HepG2 (cell line): ENCODE data around the gene RAB29. TPM values are rescaled to one million over a fixed set of nuclear protein-coding genes. Genes with fewer than 3 reads are reported as not detected.
A peak's percentile ranks its signal among the peaks of the same experiment; 100 is the strongest.

Experiments
- ATF1 ChIP-seq: IDR thresholded peaks from 2 replicates; pipeline ENCODE4 v1.6.1; 2016; ENCODE audit warnings: mild to moderate bottlenecking, control low read depth
- FOXC1 ChIP-seq: sonication (generic); formaldehyde crosslinking; IDR thresholded peaks from 2 replicates; pipeline ENCODE4 v1.8.0; 2022; ENCODE audit warnings: mild to moderate bottlenecking, missing genetic modification reagents, borderline replicate concordance
- HOXD1 ChIP-seq: sonication (generic); formaldehyde crosslinking; IDR thresholded peaks from 2 replicates; pipeline ENCODE4 v1.5.0; 2020; ENCODE audit warnings: missing genetic modification reagents
- MED8 ChIP-seq: sonication (generic); formaldehyde crosslinking; IDR thresholded peaks from 2 replicates; pipeline ENCODE4 v1.8.1; 2023; ENCODE audit warnings: mild to moderate bottlenecking, missing genetic modification reagents; ENCODE audit not compliant: insufficient replicate concordance
- NCOA2 ChIP-seq: sonication (generic); formaldehyde crosslinking; IDR thresholded peaks from 2 replicates; pipeline ENCODE4 v1.8.0; 2022; ENCODE audit warnings: inconsistent platforms
- ZNF3 ChIP-seq: IDR thresholded peaks from 2 replicates; pipeline ENCODE4 v1.7.0; 2017; ENCODE audit warnings: inconsistent platforms
- ZNF577 ChIP-seq: sonication (generic); formaldehyde crosslinking; IDR thresholded peaks from 2 replicates; pipeline ENCODE4 v1.4.0; 2020; ENCODE audit warnings: mild to moderate bottlenecking, low read depth, missing genetic modification reagents, borderline replicate concordance
- ZNF746 ChIP-seq: sonication (generic); formaldehyde crosslinking; IDR thresholded peaks from 2 replicates; pipeline ENCODE4 v1.8.0; 2022; ENCODE audit warnings: mild to moderate bottlenecking, missing genetic modification reagents
- polyA plus RNA-seq, 8 experiments: library from polyadenylated mRNA; depleted of rRNA in 3 of 8; stranded (reverse) in 7 of 8; unstranded in 1 of 8; fragments of >200 nt; fragmentation: Illumina TruSeq in 4 of 8; extraction: Trizol in 4 of 8; gene quantifications; 2 replicates each; pipeline versions ENCODE4 v1.2.1 to v1.2.3, GENCODE V29; 2011 to 2016; ENCODE audit warnings: low read depth in 4 of 8, missing spikeins in 1 of 8, mixed read lengths in 1 of 8; ENCODE audit not compliant: insufficient read depth in 1 of 8
- total RNA-seq, 5 experiments: library from RNA; depleted of rRNA; stranded (reverse); fragments of >200 nt; fragmentation: Illumina TruSeq; extraction: Trizol; gene quantifications; 2 replicates each; pipeline ENCODE4 v1.2.3, GENCODE V29; 2016; ENCODE audit warnings: low read depth in 1 of 5
- TF ChIP-seq, protein P1 (sequence below): IDR thresholded peaks from 2 replicates; pipeline ENCODE4 v1.6.1; 2016; ENCODE audit warnings: low read depth, missing genetic modification reagents, missing compliant biosample characterization
- TF ChIP-seq, protein P2 (sequence below): sonication (generic); formaldehyde crosslinking; IDR thresholded peaks from 2 replicates; pipeline ENCODE4 v1.8.1; 2023; ENCODE audit warnings: mild to moderate bottlenecking, moderate library complexity, missing genetic modification reagents
- TF ChIP-seq, protein P3 (sequence below): IDR thresholded peaks from 2 replicates; pipeline ENCODE4 v1.6.1; 2016; ENCODE audit warnings: missing compliant biosample characterization, missing genetic modification reagents, borderline replicate concordance
- TF ChIP-seq, protein P4 (sequence below): sonication (generic); formaldehyde crosslinking; IDR thresholded peaks from 2 replicates; pipeline ENCODE4 v1.9.0; 2022; ENCODE audit warnings: missing genetic modification reagents, mild to moderate bottlenecking, borderline replicate concordance
- TF ChIP-seq, protein P5 (sequence below), 2 experiments: sonication (generic) in 1 of 2; formaldehyde crosslinking in 1 of 2; IDR thresholded peaks; 2 replicates each; pipeline versions ENCODE4 v1.4.0 to v1.6.1; 2016 to 2020; ENCODE audit warnings: borderline replicate concordance in 1 of 2, low read depth in 1 of 2, mild to moderate bottlenecking in 1 of 2, missing genetic modification reagents in 1 of 2

RAB29 gene
- total and polyA plus RNA-seq, 2 of the 13 experiments (the other 11 are each of a cell fraction or from before 2014, with no cell fraction given), result 8.7 to 10.1 TPM

DNA sequence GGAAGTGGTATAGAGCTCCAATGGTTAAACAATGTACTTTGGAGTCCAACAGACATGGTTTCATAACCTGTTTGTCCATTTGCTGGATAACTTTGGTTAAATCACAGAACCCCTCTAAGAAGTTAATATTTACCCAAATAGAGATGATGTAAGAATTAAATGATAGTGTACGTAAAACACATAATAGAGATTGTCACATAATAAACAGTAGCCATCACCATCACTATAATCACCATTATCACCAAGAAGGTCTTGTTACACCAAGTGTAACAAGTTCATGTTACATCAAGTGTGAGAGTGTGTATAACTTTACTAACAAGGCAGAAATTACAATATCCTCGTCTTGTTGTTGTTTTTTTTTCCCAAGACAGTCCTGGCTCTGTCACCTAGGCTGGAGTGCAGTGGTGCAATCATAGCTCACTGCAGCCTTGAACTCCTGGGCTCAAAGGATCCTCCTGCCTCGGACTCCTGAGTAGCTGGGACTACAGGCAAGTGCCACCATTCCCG, 48.6 kb downstream of the RAB29 start (continued):
- TF ChIP-seq, protein P1, sequence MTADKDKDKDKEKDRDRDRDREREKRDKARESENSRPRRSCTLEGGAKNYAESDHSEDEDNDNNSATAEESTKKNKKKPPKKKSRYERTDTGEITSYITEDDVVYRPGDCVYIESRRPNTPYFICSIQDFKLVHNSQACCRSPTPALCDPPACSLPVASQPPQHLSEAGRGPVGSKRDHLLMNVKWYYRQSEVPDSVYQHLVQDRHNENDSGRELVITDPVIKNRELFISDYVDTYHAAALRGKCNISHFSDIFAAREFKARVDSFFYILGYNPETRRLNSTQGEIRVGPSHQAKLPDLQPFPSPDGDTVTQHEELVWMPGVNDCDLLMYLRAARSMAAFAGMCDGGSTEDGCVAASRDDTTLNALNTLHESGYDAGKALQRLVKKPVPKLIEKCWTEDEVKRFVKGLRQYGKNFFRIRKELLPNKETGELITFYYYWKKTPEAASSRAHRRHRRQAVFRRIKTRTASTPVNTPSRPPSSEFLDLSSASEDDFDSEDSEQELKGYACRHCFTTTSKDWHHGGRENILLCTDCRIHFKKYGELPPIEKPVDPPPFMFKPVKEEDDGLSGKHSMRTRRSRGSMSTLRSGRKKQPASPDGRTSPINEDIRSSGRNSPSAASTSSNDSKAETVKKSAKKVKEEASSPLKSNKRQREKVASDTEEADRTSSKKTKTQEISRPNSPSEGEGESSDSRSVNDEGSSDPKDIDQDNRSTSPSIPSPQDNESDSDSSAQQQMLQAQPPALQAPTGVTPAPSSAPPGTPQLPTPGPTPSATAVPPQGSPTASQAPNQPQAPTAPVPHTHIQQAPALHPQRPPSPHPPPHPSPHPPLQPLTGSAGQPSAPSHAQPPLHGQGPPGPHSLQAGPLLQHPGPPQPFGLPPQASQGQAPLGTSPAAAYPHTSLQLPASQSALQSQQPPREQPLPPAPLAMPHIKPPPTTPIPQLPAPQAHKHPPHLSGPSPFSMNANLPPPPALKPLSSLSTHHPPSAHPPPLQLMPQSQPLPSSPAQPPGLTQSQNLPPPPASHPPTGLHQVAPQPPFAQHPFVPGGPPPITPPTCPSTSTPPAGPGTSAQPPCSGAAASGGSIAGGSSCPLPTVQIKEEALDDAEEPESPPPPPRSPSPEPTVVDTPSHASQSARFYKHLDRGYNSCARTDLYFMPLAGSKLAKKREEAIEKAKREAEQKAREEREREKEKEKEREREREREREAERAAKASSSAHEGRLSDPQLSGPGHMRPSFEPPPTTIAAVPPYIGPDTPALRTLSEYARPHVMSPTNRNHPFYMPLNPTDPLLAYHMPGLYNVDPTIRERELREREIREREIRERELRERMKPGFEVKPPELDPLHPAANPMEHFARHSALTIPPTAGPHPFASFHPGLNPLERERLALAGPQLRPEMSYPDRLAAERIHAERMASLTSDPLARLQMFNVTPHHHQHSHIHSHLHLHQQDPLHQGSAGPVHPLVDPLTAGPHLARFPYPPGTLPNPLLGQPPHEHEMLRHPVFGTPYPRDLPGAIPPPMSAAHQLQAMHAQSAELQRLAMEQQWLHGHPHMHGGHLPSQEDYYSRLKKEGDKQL (CRISPR knock-in tag), result no peak
- TF ChIP-seq HOXD1 (CRISPR knock-in tag) (no peak), ATF1 (CRISPR knock-in tag) (no peak), ZNF577 (CRISPR knock-in tag) (no peak), ZNF746 (CRISPR knock-in tag) (no peak), FOXC1 (CRISPR knock-in tag) (no peak), MED8 (CRISPR knock-in tag) (no peak), NCOA2 (CRISPR knock-in tag) (no peak), ZNF3 (CRISPR knock-in tag) (peak; percentile 48; the same call in 1 of the 2 replicates)
- TF ChIP-seq, protein P2, sequence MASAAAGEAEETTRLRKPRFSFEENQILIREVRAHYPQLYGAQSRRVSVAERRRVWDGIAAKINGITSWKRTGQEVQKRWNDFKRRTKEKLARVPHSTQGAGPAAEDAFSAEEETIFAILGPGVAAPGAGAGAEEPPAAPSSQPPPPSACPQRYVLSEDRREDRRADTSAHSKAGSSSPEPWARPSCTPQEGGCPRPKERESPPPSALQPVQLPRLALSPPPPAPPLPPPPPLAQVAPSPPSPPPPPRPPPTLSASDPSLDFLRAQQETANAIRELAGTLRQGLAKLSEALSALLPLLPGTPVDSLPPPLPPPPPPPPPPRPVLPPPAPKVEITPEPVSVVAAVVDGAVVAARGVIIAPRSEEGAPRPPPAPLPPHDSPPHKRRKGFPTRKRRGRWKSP (CRISPR knock-in tag), result 0 out of 2 replicates have a peak, but pooled peaks have one; percentile 13
- TF ChIP-seq, protein P3, sequence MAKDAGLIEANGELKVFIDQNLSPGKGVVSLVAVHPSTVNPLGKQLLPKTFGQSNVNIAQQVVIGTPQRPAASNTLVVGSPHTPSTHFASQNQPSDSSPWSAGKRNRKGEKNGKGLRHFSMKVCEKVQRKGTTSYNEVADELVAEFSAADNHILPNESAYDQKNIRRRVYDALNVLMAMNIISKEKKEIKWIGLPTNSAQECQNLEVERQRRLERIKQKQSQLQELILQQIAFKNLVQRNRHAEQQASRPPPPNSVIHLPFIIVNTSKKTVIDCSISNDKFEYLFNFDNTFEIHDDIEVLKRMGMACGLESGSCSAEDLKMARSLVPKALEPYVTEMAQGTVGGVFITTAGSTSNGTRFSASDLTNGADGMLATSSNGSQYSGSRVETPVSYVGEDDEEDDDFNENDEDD (CRISPR knock-in tag), result no peak
- TF ChIP-seq, protein P4, sequence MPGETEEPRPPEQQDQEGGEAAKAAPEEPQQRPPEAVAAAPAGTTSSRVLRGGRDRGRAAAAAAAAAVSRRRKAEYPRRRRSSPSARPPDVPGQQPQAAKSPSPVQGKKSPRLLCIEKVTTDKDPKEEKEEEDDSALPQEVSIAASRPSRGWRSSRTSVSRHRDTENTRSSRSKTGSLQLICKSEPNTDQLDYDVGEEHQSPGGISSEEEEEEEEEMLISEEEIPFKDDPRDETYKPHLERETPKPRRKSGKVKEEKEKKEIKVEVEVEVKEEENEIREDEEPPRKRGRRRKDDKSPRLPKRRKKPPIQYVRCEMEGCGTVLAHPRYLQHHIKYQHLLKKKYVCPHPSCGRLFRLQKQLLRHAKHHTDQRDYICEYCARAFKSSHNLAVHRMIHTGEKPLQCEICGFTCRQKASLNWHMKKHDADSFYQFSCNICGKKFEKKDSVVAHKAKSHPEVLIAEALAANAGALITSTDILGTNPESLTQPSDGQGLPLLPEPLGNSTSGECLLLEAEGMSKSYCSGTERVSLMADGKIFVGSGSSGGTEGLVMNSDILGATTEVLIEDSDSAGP (CRISPR knock-in tag), result no peak
- TF ChIP-seq, protein P5, sequence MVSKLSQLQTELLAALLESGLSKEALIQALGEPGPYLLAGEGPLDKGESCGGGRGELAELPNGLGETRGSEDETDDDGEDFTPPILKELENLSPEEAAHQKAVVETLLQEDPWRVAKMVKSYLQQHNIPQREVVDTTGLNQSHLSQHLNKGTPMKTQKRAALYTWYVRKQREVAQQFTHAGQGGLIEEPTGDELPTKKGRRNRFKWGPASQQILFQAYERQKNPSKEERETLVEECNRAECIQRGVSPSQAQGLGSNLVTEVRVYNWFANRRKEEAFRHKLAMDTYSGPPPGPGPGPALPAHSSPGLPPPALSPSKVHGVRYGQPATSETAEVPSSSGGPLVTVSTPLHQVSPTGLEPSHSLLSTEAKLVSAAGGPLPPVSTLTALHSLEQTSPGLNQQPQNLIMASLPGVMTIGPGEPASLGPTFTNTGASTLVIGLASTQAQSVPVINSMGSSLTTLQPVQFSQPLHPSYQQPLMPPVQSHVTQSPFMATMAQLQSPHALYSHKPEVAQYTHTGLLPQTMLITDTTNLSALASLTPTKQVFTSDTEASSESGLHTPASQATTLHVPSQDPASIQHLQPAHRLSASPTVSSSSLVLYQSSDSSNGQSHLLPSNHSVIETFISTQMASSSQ (IDR thresholded peaks at IDR 0.05; ENCODE audit: low read depth), result peak; percentile 64
- TF ChIP-seq, protein P5 (CRISPR knock-in tag; IDR thresholded peaks at IDR 0.05; ENCODE audit: borderline replicate concordance), result peak; percentile 66; the same call in 1 of the 2 replicates
